Mononuclear cell (primary cell): ENCODE data around the gene GLIPR2. TPM values are rescaled to one million over a fixed set of nuclear protein-coding genes. Genes with fewer than 3 reads are reported as not detected.
"Not testable (repeated sequence)": the region's sequence is repeated elsewhere in the genome, so short reads cannot be mapped to it uniquely, and the experiment has no call there.

Source experiments
- H3K27me3 ChIP-seq: 2 replicates; pipeline ENCODE4 v1.6.0; 2011; ENCODE audit warnings: low read length, control low read depth; ENCODE audit not compliant: insufficient read depth
- H3K4me1 ChIP-seq: 2 replicates; pipeline ENCODE4 v1.5.1; 2011; ENCODE audit warnings: mild to moderate bottlenecking, low read length, control low read depth; ENCODE audit not compliant: insufficient read depth
- H3K4me3 ChIP-seq: 2 replicates; pipeline ENCODE4 v1.5.1; 2011; ENCODE audit warnings: mild to moderate bottlenecking, low read length, moderate library complexity
- H3K9me3 ChIP-seq: 2 replicates; pipeline ENCODE4 v1.5.1; 2011; ENCODE audit warnings: low read depth, mild to moderate bottlenecking, control low read depth, low read length
- total RNA-seq: library from RNA; depleted of rRNA; stranded (reverse); fragments of >200 nt; gene quantifications from one replicate; pipeline ENCODE4 v1.2.3, GENCODE V29; 2012

GLIPR2 gene
- total RNA-seq, 1 donor: 86.0 TPM

GRCh38 chr9:36113999-36114398 is 22.5 kb upstream of the GLIPR2 start:
- Histone ChIP-seq H3K4me1 (no peaks in the 10 kb centered on the region), H3K9me3 (no peaks in the 10 kb centered on the region), H3K4me3 (no peak overlapping the region), H3K27me3 (no peaks in the 10 kb centered on the region)

- H3K27me3 ChIP-seq: no peaks in the 10 kb centered on the region
- H3K4me3 ChIP-seq: no peak overlapping the region
- H3K9me3 ChIP-seq: no peaks in the 10 kb centered on the region
- H3K4me1 ChIP-seq: no peaks in the 10 kb centered on the region
These were observed 19.9 kb upstream of the GLIPR2 start for GRCh38 chr9:36116593-36116992.

GRCh38 chr9:36118201-36118600 is 18.3 kb upstream of the GLIPR2 start:
- Histone ChIP-seq H3K9me3 (no peaks in the 10 kb centered on the region), H3K4me1 (peaks cover 12% of the 10 kb centered on the region), H3K27me3 (no peaks in the 10 kb centered on the region), H3K4me3 (no peak overlapping the region)

GRCh38 chr9:36118706-36119105 is 17.8 kb upstream of the GLIPR2 start:
- Histone ChIP-seq H3K9me3 (no peaks in the 10 kb centered on the region), H3K27me3 (no peaks in the 10 kb centered on the region), H3K4me3 (no peak overlapping the region), H3K4me1 (peaks cover 14% of the 10 kb centered on the region)

- peaks cover 17% of the 10 kb centered on the region for H3K4me1 ChIP-seq
- no peak overlapping the region for H3K4me3 ChIP-seq
- H3K27me3 ChIP-seq: no peaks in the 10 kb centered on the region
- H3K9me3 ChIP-seq: no peaks in the 10 kb centered on the region
These were observed 17.1 kb upstream of the GLIPR2 start for GRCh38 chr9:36119476-36119875.

- Histone ChIP-seq H3K27me3 (no peaks in the 10 kb centered on the region), H3K4me1 (peaks cover 29% of the 10 kb centered on the region), H3K9me3 (no peaks in the 10 kb centered on the region), H3K4me3 (no peak overlapping the region)
These were observed 15.8 kb upstream of the GLIPR2 start for GRCh38 chr9:36120705-36121104.

- Histone ChIP-seq H3K4me3 (no peak overlapping the region), H3K27me3 (no peaks in the 10 kb centered on the region), H3K4me1 (peaks cover 41% of the 10 kb centered on the region), H3K9me3 (no peaks in the 10 kb centered on the region)
These were observed 14.6 kb upstream of the GLIPR2 start for GRCh38 chr9:36121971-36122370.

GRCh38 chr9:36123515-36123914 is 13.0 kb upstream of the GLIPR2 start:
- peaks cover 57% of the 10 kb centered on the region for H3K4me1 ChIP-seq
- H3K27me3 ChIP-seq: no peaks in the 10 kb centered on the region

GRCh38 chr9:36125062-36125855 is 11.3 kb upstream of the GLIPR2 start:
- Histone ChIP-seq H3K27me3 (no peaks in the 10 kb centered on the region), H3K9me3 (no peaks in the 10 kb centered on the region), H3K4me3 (no peak overlapping the region), H3K4me1 (peaks cover 68% of the 10 kb centered on the region)

More at GRCh38 chr9:36123515-36123914, 13.0 kb upstream of the GLIPR2 start:
- Histone ChIP-seq H3K4me3 (no peak overlapping the region), H3K9me3 (no peaks in the 10 kb centered on the region)

- Histone ChIP-seq H3K27me3 (no peaks in the 10 kb centered on the region), H3K4me1 (peaks cover 68% of the 10 kb centered on the region), H3K9me3 (no peaks in the 10 kb centered on the region), H3K4me3 (no peak overlapping the region)
These were observed 10.4 kb upstream of the GLIPR2 start for GRCh38 chr9:36126016-36126730.

- Histone ChIP-seq H3K4me3 (no peak overlapping the region), H3K4me1 (peaks cover 60% of the 10 kb centered on the region)
These were observed 8.8 kb upstream of the GLIPR2 start for GRCh38 chr9:36127652-36128244.

GRCh38 chr9:36128349-36128748 is 8.2 kb upstream of the GLIPR2 start:
- no peak overlapping the region for H3K4me3 ChIP-seq
- no peaks in the 10 kb centered on the region for H3K9me3 ChIP-seq
- H3K4me1 ChIP-seq: peaks cover 54% of the 10 kb centered on the region
- H3K27me3 ChIP-seq: no peaks in the 10 kb centered on the region

More at GRCh38 chr9:36127652-36128244, 8.8 kb upstream of the GLIPR2 start:
- Histone ChIP-seq H3K27me3 (no peaks in the 10 kb centered on the region), H3K9me3 (no peaks in the 10 kb centered on the region)

GRCh38 chr9:36129139-36129538 is 7.4 kb upstream of the GLIPR2 start:
- no peaks in the 10 kb centered on the region for H3K9me3 ChIP-seq
- H3K27me3 ChIP-seq: no peaks in the 10 kb centered on the region
- no peak overlapping the region for H3K4me3 ChIP-seq
- peaks cover 54% of the 10 kb centered on the region for H3K4me1 ChIP-seq

- H3K27me3 ChIP-seq, H3K4me3 ChIP-seq: not testable (repeated sequence)
- peaks cover 39% of the 10 kb centered on the region for H3K4me1 ChIP-seq
These were observed 4.9 kb upstream of the GLIPR2 start for GRCh38 chr9:36131666-36132065.

GRCh38 chr9:36132086-36132485 is 4.4 kb upstream of the GLIPR2 start:
- Histone ChIP-seq H3K27me3 (no peaks in the 10 kb centered on the region), H3K9me3 (no peaks in the 10 kb centered on the region), H3K4me1 (peaks cover 36% of the 10 kb centered on the region), H3K4me3 (no peak overlapping the region)

More at GRCh38 chr9:36131666-36132065, 4.9 kb upstream of the GLIPR2 start:
- H3K9me3 ChIP-seq: not testable (repeated sequence)
